Naive thymus-derived CD4-positive, alpha-beta T cell (primary cell): ENCODE data around the gene SMIM7. TPM values are rescaled to one million over a fixed set of nuclear protein-coding genes. Genes with fewer than 3 reads are reported as not detected.

ENCODE experiments used
- polyA plus RNA-seq, 2 donors: library from polyadenylated mRNA; unstranded; fragments of 300-500 nt; fragmentation: Illumina TruSeq; gene quantifications; one replicate each; pipeline ENCODE4 v1.2.3, GENCODE V29; 2021
- total RNA-seq, 6 experiments: library from RNA in 5 of 6; stranded (reverse) in 5 of 6; gene quantifications; 1 replicate in 5 of 6; 2 replicates in 1 of 6; pipeline ENCODE4 v1.2.3 and lab custom pipeline; 2021 to 2026

Gene SMIM7
- total and polyA plus RNA-seq, 7 experiments from 2014 or later = 56.9 to 108 (median 78.5) TPM

Other genes starting within 250 kb of the SMIM7 start
- 10 to 100 TPM; 40.8 to 60.1 (median 48.3) TPM for gene EPS15L1, start 188.2 kb downstream of the SMIM7 start, total RNA-seq
- 10 to 100 TPM in 1 of 2 donors, 1 to 10 TPM in 1; 9.5 to 14.6 TPM for gene EPS15L1, start 188.2 kb downstream of the SMIM7 start, polyA plus RNA-seq
- not detected for gene CALR3, start 164.0 kb downstream of the SMIM7 start, total RNA-seq
- gene CALR3, start 164.0 kb downstream of the SMIM7 start, polyA plus RNA-seq = not detected
- gene C19orf44, start 163.8 kb downstream of the SMIM7 start, total RNA-seq = 1 to 10 TPM; 1.5 to 6.0 (median 3.4) TPM
- 1 to 10 TPM; 1.3 to 2.1 TPM for gene C19orf44, start 163.8 kb downstream of the SMIM7 start, polyA plus RNA-seq
- 10 to 100 TPM; 53.8 to 80.7 (median 62.7) TPM for gene CHERP, start 117.7 kb downstream of the SMIM7 start, total RNA-seq
- gene CHERP, start 117.7 kb downstream of the SMIM7 start, polyA plus RNA-seq = 10 to 100 TPM; 10.4 to 24.3 TPM
- gene SLC35E1, start 87.7 kb downstream of the SMIM7 start, total RNA-seq = 10 to 100 TPM; 33.0 to 67.3 (median 58.7) TPM
- 10 to 100 TPM; 13.3 to 25.0 TPM for gene SLC35E1, start 87.7 kb downstream of the SMIM7 start, polyA plus RNA-seq
- 10 to 100 TPM; 14.2 to 34.3 (median 17.4) TPM for gene MED26, start 31.9 kb downstream of the SMIM7 start, total RNA-seq
- 1 to 10 TPM; 3.3 to 5.3 TPM for gene MED26, start 31.9 kb downstream of the SMIM7 start, polyA plus RNA-seq
- gene TMEM38A, start 995 bp upstream of the SMIM7 start, total RNA-seq = 1 to 10 TPM in 1 of 5 experiments, under 1 TPM in 4; 0.53 to 1.4 (median 0.76) TPM
- gene TMEM38A, start 995 bp upstream of the SMIM7 start, polyA plus RNA-seq = under 1 TPM; 0.27 to 0.36 TPM
- gene NWD1, start 59.7 kb upstream of the SMIM7 start, total RNA-seq = not detected
- gene NWD1, start 59.7 kb upstream of the SMIM7 start, polyA plus RNA-seq = not detected
- gene SIN3B, start 169.3 kb upstream of the SMIM7 start, total RNA-seq = 100 to 1,000 TPM in 3 of 5 experiments, 10 to 100 TPM in 2; 42.7 to 105 (median 102) TPM
- gene SIN3B, start 169.3 kb upstream of the SMIM7 start, polyA plus RNA-seq = 1 to 10 TPM; 4.0 to 9.0 TPM
- under 1 TPM in 2 of 5 experiments, not detected in 3; 0.16 to 0.19 TPM for gene F2RL3, start 228.9 kb upstream of the SMIM7 start, total RNA-seq
- not detected for gene F2RL3, start 228.9 kb upstream of the SMIM7 start, polyA plus RNA-seq